OCI-LY7 (cell line): ENCODE measurements around the gene RAX2. TPM values are rescaled to one million over a fixed set of nuclear protein-coding genes. Genes with fewer than 3 reads are reported as not detected.

Source experiments
- BruUV-seq: library from RNA; stranded (reverse); fragments of 400-500 nt; replicated peaks from 2 replicates; lab custom pipeline; 2021; lab: Mats Ljungman, UMichigan
- CTCF ChIA-PET: fragments of 300-600 bp; sonication (Branson Sonifier 250); formaldehyde crosslinking; loops from one replicate; lab custom pipeline; 2022; ENCODE audit warnings: antibody characterized with exemption; ENCODE audit not compliant: unreplicated experiment; lab: Charles Lee
- POLR2A ChIA-PET: fragments of 300-600 bp; sonication (Branson Sonifier 250); formaldehyde crosslinking; loops from one replicate; lab custom pipeline; 2022; ENCODE audit warnings: antibody characterized with exemption; lab: Charles Lee
- DNase-seq: peaks from one replicate; pipeline ENCODE4 v3.0.0-alpha.2; 2015; ENCODE audit warnings: low spot score
- H2AFZ ChIP-seq: fragments of 200-600 bp; sonication (generic), shearing (Covaris generic); 2 replicates; pipeline ENCODE4 v1.6.1; 2014; ENCODE audit warnings: mild to moderate bottlenecking, antibody characterized with exemption, low read length, moderate library complexity
- H3K27ac ChIP-seq: fragments of 200-600 bp; sonication (generic); 2 replicates; pipeline ENCODE4 v1.5.1; 2014; ENCODE audit warnings: mixed run types, low read depth, mild to moderate bottlenecking, moderate library complexity, low read length, inconsistent platforms; ENCODE audit not compliant: poor library complexity, severe bottlenecking
- H3K36me3 ChIP-seq: fragments of 200-600 bp; sonication (generic); 2 replicates; pipeline ENCODE4 v1.6.1; 2014; ENCODE audit warnings: mild to moderate bottlenecking, antibody characterized with exemption, low read length, moderate library complexity, mixed read lengths; ENCODE audit not compliant: insufficient read depth
- H3K4me1 ChIP-seq: fragments of 200-600 bp; sonication (generic); 2 replicates; pipeline ENCODE4 v1.5.1; 2014; ENCODE audit warnings: mild to moderate bottlenecking, low read length; ENCODE audit not compliant: insufficient read depth, poor library complexity, severe bottlenecking
- H3K4me2 ChIP-seq: fragments of 200-600 bp; sonication (generic); 2 replicates; pipeline ENCODE4 v1.6.1; 2014; ENCODE audit warnings: mild to moderate bottlenecking, low read length
- H3K4me3 ChIP-seq: fragments of 200-600 bp; sonication (generic); 2 replicates; pipeline ENCODE4 v1.5.1; 2014; ENCODE audit warnings: mild to moderate bottlenecking, low read depth, low read length; ENCODE audit not compliant: poor library complexity, severe bottlenecking
- H3K79me2 ChIP-seq: fragments of 200-600 bp; sonication (generic); 2 replicates; pipeline ENCODE4 v1.6.1; 2016; ENCODE audit warnings: low read depth, mild to moderate bottlenecking, low read length, moderate library complexity, mixed read lengths; ENCODE audit not compliant: insufficient read depth
- H3K9me2 ChIP-seq: fragments of 200-600 bp; sonication (generic); 2 replicates; pipeline ENCODE4 v1.6.1; 2016; ENCODE audit warnings: mild to moderate bottlenecking, low read length, mixed read lengths; ENCODE audit not compliant: insufficient read depth
- H3K9me3 ChIP-seq: fragments of 200-600 bp; sonication (generic); 2 replicates; pipeline ENCODE4 v1.6.1; 2014; ENCODE audit warnings: mild to moderate bottlenecking, mixed run types, low read length, mixed read lengths
- H4K20me1 ChIP-seq: fragments of 200-600 bp; sonication (generic); 2 replicates; pipeline ENCODE4 v1.6.1; 2014; ENCODE audit warnings: mild to moderate bottlenecking, antibody characterized with exemption, low read length, moderate library complexity, mixed read lengths; ENCODE audit not compliant: insufficient read depth
- CTCF ChIP-seq: fragments of 200-600 bp; sonication (generic); conservative IDR thresholded peaks from 2 replicates; pipeline ENCODE4 v1.5.1; 2014; ENCODE audit warnings: mild to moderate bottlenecking, antibody characterized with exemption, low read length, moderate library complexity, mixed read lengths
- EZH2phosphoT487 ChIP-seq: fragments of 200-600 bp; sonication (generic); IDR thresholded peaks from 2 replicates; pipeline ENCODE4 v1.6.1; 2018; ENCODE audit warnings: low read depth, borderline replicate concordance, mild to moderate bottlenecking, mixed run types, antibody characterized with exemption, low read length, moderate library complexity, mixed read lengths
- intact Hi-C: fragments of 100-400 bp; cut with micrococcal nuclease; formaldehyde crosslinking; loops from one replicate; pipeline ENCODE4 v1.10.0; 2022; ENCODE audit not compliant: unreplicated experiment
- total RNA-seq, 2 experiments: library from RNA; depleted of rRNA in 1 of 2; stranded (reverse); fragments of >200 nt in 1 of 2; shearing (Covaris generic) in 1 of 2; gene quantifications; 2 replicates each; pipeline ENCODE4 v1.2.3, GENCODE V29; 2014 to 2022

Gene RAX2
- total RNA-seq, 2 experiments from 2014 or later, result not detected

GRCh38 chr19:3750211-3750610 lies 21.8 kb downstream of the RAX2 start:
- Histone ChIP-seq H3K27ac (no peak overlapping the region), H3K9me2 (no peaks in the 10 kb centered on the region), H3K4me2 (no peak overlapping the region), H3K4me1 (no peaks in the 10 kb centered on the region), H4K20me1 (no peaks in the 10 kb centered on the region), H3K4me3 (no peak overlapping the region), H3K36me3 (no peaks in the 10 kb centered on the region), H3K79me2 (no peaks in the 10 kb centered on the region), H3K9me3 (no peaks in the 10 kb centered on the region), H2AFZ (no peak overlapping the region)
- ChIA-PET CTCF (no interaction called here), POLR2A (interaction anchor here (0.5 kb wide), 1 partner anchor 25 kb away, joined by 3 read pairs; no protein-coding TSS in a partner anchor)
- TF ChIP-seq CTCF (no peak), EZH2phosphoT487 (no peak)
- intact Hi-C loops, result no loop called here
- BruUV-seq, result no TSS peak
- no peak for DNase-seq

GRCh38 chr19:3748965-3749364 lies 23.1 kb downstream of the RAX2 start:
- H3K27ac ChIP-seq, result no peak overlapping the region
- no peaks in the 10 kb centered on the region for H3K4me1 ChIP-seq
- BruUV-seq, result no TSS peak
- no peak for DNase-seq
- H4K20me1 ChIP-seq, result no peaks in the 10 kb centered on the region
- CTCF ChIA-PET, result interaction anchor here (0.7 kb wide), 1 partner anchor 11 kb away, joined by 3 read pairs; no protein-coding TSS in a partner anchor
- H3K4me3 ChIP-seq, result no peak overlapping the region
- intact Hi-C loops, result no loop called here
- H3K79me2 ChIP-seq, result no peaks in the 10 kb centered on the region
- no peak overlapping the region for H2AFZ ChIP-seq
- POLR2A ChIA-PET, result no interaction called here
- H3K9me3 ChIP-seq, result no peaks in the 10 kb centered on the region
- TF ChIP-seq CTCF (no peak), EZH2phosphoT487 (no peak)
- H3K9me2 ChIP-seq, result no peaks in the 10 kb centered on the region
- no peaks in the 10 kb centered on the region for H3K36me3 ChIP-seq
- H3K4me2 ChIP-seq, result no peak overlapping the region

GRCh38 chr19:3746371-3747056 lies 25.5 kb downstream of the RAX2 start:
- ChIA-PET CTCF (no interaction called here), POLR2A (no interaction called here)
- H3K4me1 ChIP-seq, result no peaks in the 10 kb centered on the region
- no peaks in the 10 kb centered on the region for H3K79me2 ChIP-seq
- intact Hi-C loops, result no loop called here
- H4K20me1 ChIP-seq, result no peaks in the 10 kb centered on the region
- no peak overlapping the region for H3K4me2 ChIP-seq
- no peaks in the 10 kb centered on the region for H3K9me2 ChIP-seq
- H3K4me3 ChIP-seq, result no peak overlapping the region
- no peak for DNase-seq
- no peak for TF ChIP-seq EZH2phosphoT487
- no peak for TF ChIP-seq CTCF
- no TSS peak for BruUV-seq
- no peaks in the 10 kb centered on the region for H3K36me3 ChIP-seq
- H3K9me3 ChIP-seq, result no peaks in the 10 kb centered on the region
- H2AFZ ChIP-seq, result no peak overlapping the region
- no peak overlapping the region for H3K27ac ChIP-seq
